ENCODE measurements around the gene NXNL2. TPM values are rescaled to one million over a fixed set of nuclear protein-coding genes. Genes with fewer than 3 reads are reported as not detected.

The NXNL2 gene
- total and polyA plus RNA-seq, 12 donors = 0.09 TPM; not detected in 11

DNA sequence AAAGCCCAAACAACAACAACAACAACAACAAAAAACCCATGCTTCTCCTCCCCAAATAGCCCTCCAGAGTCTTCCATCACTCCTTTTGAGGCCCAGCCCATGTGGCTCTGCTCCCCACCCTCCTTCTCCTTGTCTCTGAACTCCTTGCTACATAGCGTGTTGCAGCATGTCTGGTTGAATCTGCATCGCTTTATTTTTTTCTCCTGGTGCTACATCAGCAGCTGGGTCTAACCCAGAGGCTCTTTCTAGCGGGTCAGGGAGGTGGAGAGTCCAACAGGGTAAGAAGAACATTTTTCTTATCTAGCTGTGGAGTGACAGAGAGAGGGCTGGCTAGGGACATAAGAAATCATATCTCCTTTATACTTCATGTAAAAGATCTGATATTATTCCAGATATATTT is 18.4 kb downstream of the NXNL2 start:
- no peak for DNase-seq
- Histone ChIP-seq H3K4me1 (no peaks in the 10 kb centered on the region), H3K4me3 (no peak overlapping the region), H3K27ac (no peak overlapping the region), H3K36me3 (no peaks in the 10 kb centered on the region), H3K9me3 (peaks cover 0 to 12% (median 0%) of the 10 kb centered on the region in 11 donors), H3K27me3 (no peaks in the 10 kb centered on the region)
- TF ChIP-seq, protein P1, sequence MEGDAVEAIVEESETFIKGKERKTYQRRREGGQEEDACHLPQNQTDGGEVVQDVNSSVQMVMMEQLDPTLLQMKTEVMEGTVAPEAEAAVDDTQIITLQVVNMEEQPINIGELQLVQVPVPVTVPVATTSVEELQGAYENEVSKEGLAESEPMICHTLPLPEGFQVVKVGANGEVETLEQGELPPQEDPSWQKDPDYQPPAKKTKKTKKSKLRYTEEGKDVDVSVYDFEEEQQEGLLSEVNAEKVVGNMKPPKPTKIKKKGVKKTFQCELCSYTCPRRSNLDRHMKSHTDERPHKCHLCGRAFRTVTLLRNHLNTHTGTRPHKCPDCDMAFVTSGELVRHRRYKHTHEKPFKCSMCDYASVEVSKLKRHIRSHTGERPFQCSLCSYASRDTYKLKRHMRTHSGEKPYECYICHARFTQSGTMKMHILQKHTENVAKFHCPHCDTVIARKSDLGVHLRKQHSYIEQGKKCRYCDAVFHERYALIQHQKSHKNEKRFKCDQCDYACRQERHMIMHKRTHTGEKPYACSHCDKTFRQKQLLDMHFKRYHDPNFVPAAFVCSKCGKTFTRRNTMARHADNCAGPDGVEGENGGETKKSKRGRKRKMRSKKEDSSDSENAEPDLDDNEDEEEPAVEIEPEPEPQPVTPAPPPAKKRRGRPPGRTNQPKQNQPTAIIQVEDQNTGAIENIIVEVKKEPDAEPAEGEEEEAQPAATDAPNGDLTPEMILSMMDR (IDR thresholded peaks at IDR 0.05) = no peak
- 91% methylated on average over 3 of the region's 3 CpGs for WGBS, 2 donors
- intact Hi-C loops (cut with DNase I) = loop anchor here in 2 of 10 donors (5.0 to 10.0 kb wide), 2 partner anchors 49 to 1516 kb away; no protein-coding TSS in a partner anchor
- no peak for ATAC-seq

DNA sequence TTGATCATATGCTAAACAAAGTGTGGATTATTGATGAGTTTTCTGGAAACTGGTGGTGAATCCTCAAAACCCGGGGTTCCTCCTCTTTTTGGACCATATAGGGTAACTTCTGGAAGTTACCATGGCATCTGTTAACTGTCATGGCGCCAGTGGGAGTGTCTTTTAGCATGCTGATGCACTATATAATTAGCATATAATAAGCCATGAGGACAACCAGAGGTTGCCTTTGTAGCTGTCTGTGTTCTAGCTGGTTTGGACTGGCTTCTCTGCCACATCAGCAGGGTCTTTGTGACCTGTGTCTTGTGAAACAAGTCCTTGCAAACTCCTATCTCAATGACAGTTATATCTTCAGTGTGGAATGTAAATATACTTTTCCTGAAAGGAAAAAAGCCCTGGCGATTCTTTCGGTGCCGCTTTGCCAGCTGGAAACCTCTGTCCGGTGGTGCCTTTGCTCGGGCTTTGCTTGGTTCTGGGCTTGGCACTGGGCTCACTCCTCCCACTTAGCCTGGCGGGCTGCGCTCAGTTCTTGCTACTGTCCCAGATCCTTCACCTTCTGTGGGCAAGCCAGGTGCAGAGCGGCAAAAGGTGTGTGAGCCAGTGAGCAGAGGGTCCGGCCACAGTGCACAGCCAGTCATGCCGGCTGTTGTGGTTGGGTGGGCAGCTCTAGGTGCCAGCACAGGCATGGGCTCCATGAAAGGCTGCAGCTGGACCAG is 20.4 kb downstream of the NXNL2 start:
- TF ChIP-seq, protein P1 (IDR thresholded peaks at IDR 0.05) = no peak
- no peaks in the 10 kb centered on the region for H3K36me3 ChIP-seq
- ATAC-seq (no peak), DNase-seq (no peak)
- no peak overlapping the region for H3K4me3 ChIP-seq
- no peaks in the 10 kb centered on the region for H3K4me1 ChIP-seq
- WGBS, 2 donors = 89 to 91% methylated on average over 12 of the region's 12 CpGs
- no peaks in the 10 kb centered on the region for H3K9me3 ChIP-seq
- intact Hi-C loops (cut with DNase I) = loop anchor here in 1 of 10 donors (10.0 kb wide), 1 partner anchor 51 kb away; no protein-coding TSS in a partner anchor
- H3K27ac ChIP-seq = no peak overlapping the region
- H3K27me3 ChIP-seq = no peaks in the 10 kb centered on the region

DNA sequence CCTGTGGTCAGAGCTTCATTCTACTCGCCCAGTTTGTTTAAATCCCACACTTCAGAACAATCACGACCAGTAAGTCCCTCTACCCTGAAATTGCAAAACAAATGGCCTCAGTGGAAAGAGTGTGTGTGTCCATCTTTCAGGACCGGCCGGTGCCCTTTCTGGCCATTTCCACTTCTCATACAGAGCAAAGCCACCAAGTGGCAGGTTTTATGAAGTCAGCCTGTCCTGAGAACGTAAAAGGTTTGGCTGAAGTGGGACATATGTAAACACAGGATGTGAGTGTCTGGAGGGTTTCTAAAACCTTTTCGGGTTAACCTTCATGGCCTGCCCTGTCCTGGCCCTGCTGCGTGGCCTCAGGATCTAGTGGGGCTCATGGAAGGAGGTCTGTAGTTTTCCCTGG is 24.7 kb downstream of the NXNL2 start:
- Histone ChIP-seq H3K9me3 (no peaks in the 10 kb centered on the region), H3K4me3 (no peak overlapping the region), H3K27ac (no peak overlapping the region), H3K36me3 (no peaks in the 10 kb centered on the region), H3K4me1 (no peaks in the 10 kb centered on the region), H3K27me3 (no peaks in the 10 kb centered on the region)
- TF ChIP-seq, protein P1 (IDR thresholded peaks at IDR 0.05) = no peak
- intact Hi-C loops (cut with DNase I) = loop anchor here in 1 of 10 donors (10.0 kb wide), 1 partner anchor 55 kb away; no protein-coding TSS in a partner anchor
- ATAC-seq (peak in 1 of 8 donors; percentile 29), DNase-seq (no peak)
- 61 to 71% methylated on average over 7 of the region's 7 CpGs for WGBS, 2 donors

DNA sequence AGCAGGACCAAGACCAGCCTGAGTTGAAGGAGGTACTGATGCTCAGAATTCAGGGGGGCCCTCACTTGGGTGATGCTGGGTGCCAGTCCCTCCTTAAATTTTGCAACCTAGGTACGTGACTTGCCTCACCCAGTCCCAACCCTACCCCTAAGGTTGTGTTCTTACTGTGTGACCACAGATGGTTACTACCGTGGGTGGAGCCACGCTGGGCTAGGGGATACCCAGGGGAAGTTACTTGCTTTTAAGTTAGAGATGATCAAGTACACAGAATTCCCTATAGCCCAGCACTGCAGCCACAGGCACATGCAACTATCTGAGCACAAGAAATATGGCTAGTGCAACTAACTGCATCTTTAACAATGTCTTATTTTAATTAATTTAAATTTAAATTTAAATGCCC is 32.9 kb downstream of the NXNL2 start:
- H3K9me3 ChIP-seq = no peaks in the 10 kb centered on the region
- TF ChIP-seq, protein P1 (IDR thresholded peaks at IDR 0.05) = no peak
- 84 to 94% methylated on average over 3 of the region's 3 CpGs for WGBS, 2 donors

More for the DNA sequence above, 32.9 kb downstream of the NXNL2 start:
- no peaks in the 10 kb centered on the region for H3K4me1 ChIP-seq
- no peak overlapping the region for H3K27ac ChIP-seq
- ATAC-seq (no peak), DNase-seq (no peak)
- no peaks in the 10 kb centered on the region for H3K36me3 ChIP-seq
- no peak overlapping the region for H3K4me3 ChIP-seq
- peaks cover 0 to under 1% (median 0%) of the 10 kb centered on the region in 7 donors for H3K27me3 ChIP-seq
- intact Hi-C loops (cut with DNase I) = no loop called here

Data from heart right ventricle (tissue), 16 donors.